Left lung (tissue), 10 donors: ENCODE data around the gene MEF2C. TPM values are rescaled to one million over a fixed set of nuclear protein-coding genes. Genes with fewer than 3 reads are reported as not detected.

ENCODE experiments used
- ATAC-seq: fragments of 200-7000 bp; cut with Tn5 transposase; one replicate; pipeline ENCODE4 v1.9.1; 2020; ENCODE audit warnings: moderate library complexity
- DNase-seq, 4 donors: peaks; one replicate each; pipeline ENCODE4 v3.0.0-alpha.2; 2013 to 2020
- H3K27ac ChIP-seq, 2 donors: fragments of 200-600 bp; sonication (generic) in 1 of 2; one replicate each; pipeline versions ENCODE4 v1.5.0 to v1.8.0; 2020 to 2021
- H3K27me3 ChIP-seq, 2 donors: fragments of 200-600 bp; sonication (generic) in 1 of 2; one replicate each; pipeline versions ENCODE4 v1.5.0 to v1.8.0; 2020 to 2021
- H3K36me3 ChIP-seq, 2 donors: fragments of 200-600 bp; sonication (generic) in 1 of 2; one replicate each; pipeline versions ENCODE4 v1.5.0 to v1.8.0; 2020 to 2021
- H3K4me1 ChIP-seq, 2 donors: fragments of 200-600 bp; one replicate each; pipeline ENCODE4 v1.8.0; 2021
- H3K4me3 ChIP-seq, 2 donors: fragments of 200-600 bp; sonication (generic) in 1 of 2; one replicate each; pipeline versions ENCODE4 v1.5.0 to v1.8.0; 2020 to 2021; ENCODE audit warnings: mild to moderate bottlenecking in 1 of 2
- H3K9me3 ChIP-seq, 2 donors: fragments of 200-600 bp; sonication (generic) in 1 of 2; one replicate each; pipeline versions ENCODE4 v1.5.0 to v1.8.0; 2020 to 2021
- intact Hi-C, 2 donors: fragments of 100-400 bp; cut with DNase I; formaldehyde crosslinking; loops; one replicate each; pipeline versions ENCODE4 v1.11.2 to v1.14.2; 2022
- polyA plus RNA-seq, 6 donors: library from polyadenylated mRNA; unstranded; fragments of 120-200 nt; gene quantifications; one replicate each; pipeline ENCODE4 v1.2.1, GENCODE V29; 2013; ENCODE audit not compliant: insufficient read length in 6 of 6
- total RNA-seq, 2 donors: library from RNA; stranded (reverse); fragmentation: NEBNext Ultra II Directional; extraction: Animal tissue kit (Norgen Biotek cat#: 25700); gene quantifications; one replicate each; pipeline ENCODE4 v1.2.1, GENCODE V29; 2021
- TF ChIP-seq, protein P1 (sequence below), 2 donors: fragments of 200-600 bp; sonication (generic) in 1 of 2; IDR thresholded peaks; one replicate each; pipeline versions ENCODE4 v1.5.0 to v1.8.0; 2021; ENCODE audit warnings: antibody characterized with exemption in 2 of 2
- donor health status: DM: no; HTN: yes; CAD: no.
- donor health status: DM: no; HTN: no; CAD: no.

Gene MEF2C
- total and polyA plus RNA-seq, 8 donors: 45.7 to 97.3 (median 81.5) TPM

DNA sequence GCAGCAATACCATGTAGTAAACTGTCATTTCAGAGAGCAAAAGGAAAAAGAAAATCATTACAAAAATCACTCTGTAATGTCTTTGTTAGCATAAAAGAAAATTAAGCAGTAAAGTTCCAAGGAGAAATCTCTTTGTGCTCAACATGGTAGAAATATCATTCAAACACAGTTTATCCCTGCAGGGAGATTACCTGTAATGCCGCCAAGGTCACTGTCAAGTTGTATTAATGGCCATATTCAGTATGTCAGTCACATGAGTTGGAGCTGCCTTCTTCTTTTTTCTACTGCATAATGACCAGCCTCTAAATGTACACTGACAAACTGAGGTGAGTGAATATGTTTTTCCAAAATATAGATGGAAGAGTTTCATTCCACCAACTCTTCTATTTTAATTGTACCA is 36.5 kb downstream of the MEF2C start:
- TF ChIP-seq, protein P1, sequence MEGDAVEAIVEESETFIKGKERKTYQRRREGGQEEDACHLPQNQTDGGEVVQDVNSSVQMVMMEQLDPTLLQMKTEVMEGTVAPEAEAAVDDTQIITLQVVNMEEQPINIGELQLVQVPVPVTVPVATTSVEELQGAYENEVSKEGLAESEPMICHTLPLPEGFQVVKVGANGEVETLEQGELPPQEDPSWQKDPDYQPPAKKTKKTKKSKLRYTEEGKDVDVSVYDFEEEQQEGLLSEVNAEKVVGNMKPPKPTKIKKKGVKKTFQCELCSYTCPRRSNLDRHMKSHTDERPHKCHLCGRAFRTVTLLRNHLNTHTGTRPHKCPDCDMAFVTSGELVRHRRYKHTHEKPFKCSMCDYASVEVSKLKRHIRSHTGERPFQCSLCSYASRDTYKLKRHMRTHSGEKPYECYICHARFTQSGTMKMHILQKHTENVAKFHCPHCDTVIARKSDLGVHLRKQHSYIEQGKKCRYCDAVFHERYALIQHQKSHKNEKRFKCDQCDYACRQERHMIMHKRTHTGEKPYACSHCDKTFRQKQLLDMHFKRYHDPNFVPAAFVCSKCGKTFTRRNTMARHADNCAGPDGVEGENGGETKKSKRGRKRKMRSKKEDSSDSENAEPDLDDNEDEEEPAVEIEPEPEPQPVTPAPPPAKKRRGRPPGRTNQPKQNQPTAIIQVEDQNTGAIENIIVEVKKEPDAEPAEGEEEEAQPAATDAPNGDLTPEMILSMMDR (IDR thresholded peaks at IDR 0.05): no peak

DNA sequence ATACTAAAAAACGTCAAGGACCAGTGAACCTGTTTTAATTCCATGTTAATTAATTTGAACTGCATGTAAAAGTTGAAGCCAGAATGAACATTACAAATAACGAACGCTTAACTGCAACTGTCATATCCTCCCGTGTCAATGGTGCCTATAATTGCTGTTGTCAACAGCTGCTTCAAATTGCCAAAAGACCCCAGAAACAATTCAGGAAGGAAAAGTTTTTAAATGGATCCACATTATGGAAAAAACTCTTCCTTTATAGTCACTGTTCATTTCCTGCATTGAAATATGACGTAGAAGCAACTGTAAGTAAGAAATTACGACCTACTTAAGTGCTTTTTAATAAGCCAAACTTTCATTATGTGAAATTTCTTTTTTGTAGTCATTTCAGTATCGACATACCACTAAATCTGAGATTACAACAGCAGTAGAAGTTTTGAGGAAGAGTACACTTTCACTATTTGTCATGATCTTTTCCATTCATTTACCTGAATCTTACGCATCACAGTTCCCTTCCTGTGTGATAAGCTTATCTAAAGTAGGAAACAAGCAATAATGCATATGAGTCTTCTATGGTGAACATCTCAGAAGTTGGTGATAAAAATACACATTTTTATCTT is 37.8 kb downstream of the MEF2C start:
- no peak for DNase-seq
- Histone ChIP-seq H3K27ac (no peak overlapping the region), H3K36me3 (no peaks in the 10 kb centered on the region), H3K9me3 (no peaks in the 10 kb centered on the region), H3K27me3 (no peaks in the 10 kb centered on the region), H3K4me3 (no peak overlapping the region), H3K4me1 (peaks cover 0 to 23% of the 10 kb centered on the region in 2 donors)
- intact Hi-C loops: no loop called here
- ATAC-seq: no peak
- TF ChIP-seq, protein P1 (IDR thresholded peaks at IDR 0.05): no peak

More for the DNA sequence above, 36.5 kb downstream of the MEF2C start:
- DNase-seq (no peak), ATAC-seq (no peak)
- Histone ChIP-seq H3K27me3 (no peaks in the 10 kb centered on the region), H3K27ac (no peak overlapping the region), H3K4me3 (no peak overlapping the region), H3K9me3 (no peaks in the 10 kb centered on the region), H3K4me1 (peaks cover 0 to 26% of the 10 kb centered on the region in 2 donors), H3K36me3 (no peaks in the 10 kb centered on the region)
- intact Hi-C loops: no loop called here

DNA sequence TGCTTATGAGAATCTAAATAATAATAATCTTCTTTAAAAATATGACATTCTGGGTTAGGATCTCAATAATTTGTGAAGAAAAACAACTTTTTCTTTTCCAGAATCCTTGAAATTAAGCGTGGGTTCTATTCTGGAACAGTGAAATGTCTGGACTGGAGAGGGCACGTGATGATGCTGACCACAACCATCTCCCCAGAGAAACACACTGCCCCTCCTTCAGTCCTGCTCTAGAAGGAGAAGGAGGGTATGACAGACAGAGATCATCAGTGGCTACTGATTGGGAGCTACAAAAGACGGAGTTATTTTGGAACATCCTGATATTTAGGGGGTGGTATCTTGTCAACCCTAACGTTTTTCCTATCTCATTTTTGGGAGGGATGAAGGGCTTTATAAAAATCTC is 40.2 kb downstream of the MEF2C start:
- DNase-seq (no peak), ATAC-seq (no peak)
- H3K27ac ChIP-seq: no peak overlapping the region
- intact Hi-C loops: no loop called here
- H3K36me3 ChIP-seq: no peaks in the 10 kb centered on the region
- H3K4me3 ChIP-seq: no peak overlapping the region
- no peaks in the 10 kb centered on the region for H3K9me3 ChIP-seq
- H3K27me3 ChIP-seq: no peaks in the 10 kb centered on the region
- peaks cover 0 to 28% of the 10 kb centered on the region in 2 donors for H3K4me1 ChIP-seq
- TF ChIP-seq, protein P1 (IDR thresholded peaks at IDR 0.05): no peak

DNA sequence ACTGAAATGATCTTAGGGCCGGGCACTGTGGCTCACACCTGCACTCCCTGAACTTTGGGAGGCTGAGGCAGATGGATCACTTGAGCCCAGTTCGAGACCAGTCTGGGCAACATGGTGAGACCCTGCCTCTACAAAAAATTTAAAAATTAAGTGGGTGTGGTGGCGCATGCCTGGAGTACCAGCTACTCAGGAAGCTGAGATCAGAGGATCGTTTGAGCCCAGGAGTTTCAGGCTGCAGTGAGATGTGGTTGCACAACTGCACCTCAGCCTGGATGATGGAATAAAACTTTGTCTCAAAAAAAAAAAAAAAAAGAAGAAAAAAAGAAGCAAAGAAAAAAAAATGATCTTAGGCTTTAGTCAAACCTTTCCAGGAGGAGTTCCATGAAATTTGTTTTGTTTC is 41.8 kb downstream of the MEF2C start:
- intact Hi-C loops: no loop called here
- Histone ChIP-seq H3K27me3 (no peaks in the 10 kb centered on the region), H3K36me3 (no peaks in the 10 kb centered on the region), H3K9me3 (no peaks in the 10 kb centered on the region), H3K4me3 (no peak overlapping the region), H3K4me1 (peaks cover 0 to 24% of the 10 kb centered on the region in 2 donors), H3K27ac (peak overlapping the region in 1 of 2 donors; percentile 57)
- peak; percentile 55 for ATAC-seq
- no peak for DNase-seq
- TF ChIP-seq, protein P1 (IDR thresholded peaks at IDR 0.05): no peak

DNA sequence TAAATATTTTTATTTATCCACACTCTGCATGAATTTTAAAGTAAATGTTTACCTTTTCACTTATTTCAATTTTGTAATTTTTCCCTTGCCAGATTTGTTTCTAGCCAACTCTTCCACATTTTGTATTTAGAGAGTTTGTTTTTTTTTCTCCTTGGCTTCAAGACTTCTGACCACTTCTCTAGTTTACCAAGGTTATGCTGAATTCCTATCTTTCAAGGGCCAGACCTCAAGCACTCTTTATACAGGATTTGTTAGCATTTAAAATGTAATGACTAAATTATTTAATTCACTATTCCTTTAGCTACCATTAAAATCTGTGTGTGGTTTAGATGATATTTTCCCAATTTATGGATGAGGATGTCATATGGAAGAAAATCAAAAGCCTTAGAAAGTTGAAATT is 42.5 kb downstream of the MEF2C start:
- peak; percentile 72 for ATAC-seq
- H3K9me3 ChIP-seq: no peaks in the 10 kb centered on the region
- intact Hi-C loops: no loop called here
- TF ChIP-seq, protein P1 (IDR thresholded peaks at IDR 0.05): no peak
- no peak for DNase-seq
- no peaks in the 10 kb centered on the region for H3K27me3 ChIP-seq
- peaks cover 0 to 29% of the 10 kb centered on the region in 2 donors for H3K4me1 ChIP-seq
- peak overlapping the region in 1 of 2 donors; percentile 57 for H3K27ac ChIP-seq
- no peaks in the 10 kb centered on the region for H3K36me3 ChIP-seq
- no peak overlapping the region for H3K4me3 ChIP-seq
